Spinal cord (tissue), 10 donors: Measurements from ENCODE around the gene KRTAP22-1. TPM values are rescaled to one million over a fixed set of nuclear protein-coding genes. Genes with fewer than 3 reads are reported as not detected.

Experiments
- DNase-seq, 6 donors: peaks; one replicate each; pipeline versions ENCODE4 v3.0.0 to v3.0.0-alpha.2; 2013 to 2015; ENCODE audit warnings: low spot score in 6 of 6, low read depth in 4 of 6
- H3K27ac ChIP-seq: one replicate; pipeline ENCODE4 v1.5.1; 2013; ENCODE audit warnings: low read depth, low read length, control low read depth
- H3K27me3 ChIP-seq: one replicate; pipeline ENCODE4 v1.6.1; 2013; ENCODE audit warnings: low read length; ENCODE audit not compliant: control insufficient read depth, insufficient read depth
- H3K36me3 ChIP-seq: one replicate; pipeline ENCODE4 v1.6.1; 2013; ENCODE audit warnings: low read length; ENCODE audit not compliant: control insufficient read depth, insufficient read depth
- H3K4me1 ChIP-seq: one replicate; pipeline ENCODE4 v1.6.1; 2013; ENCODE audit warnings: low read length; ENCODE audit not compliant: control insufficient read depth, insufficient read depth
- H3K4me3 ChIP-seq: one replicate; pipeline ENCODE4 v1.5.1; 2013; ENCODE audit warnings: low read depth, low read length, control low read depth
- H3K9me3 ChIP-seq: one replicate; pipeline ENCODE4 v1.6.1; 2013; ENCODE audit warnings: low read length; ENCODE audit not compliant: control insufficient read depth, insufficient read depth
- WGBS: methylation state at CpG from one replicate; pipeline ENCODE4 v1.1.5; 2013; ENCODE audit warnings: missing lambda C conversion rate; ENCODE audit not compliant: insufficient coverage; 5-methylcytosine and 5-hydroxymethylcytosine counted together
- polyA plus RNA-seq, 2 donors: library from polyadenylated mRNA; unstranded; fragments of 120-200 nt; gene quantifications; one replicate each; pipeline ENCODE4 v1.2.1, GENCODE V29; 2013; ENCODE audit not compliant: insufficient read length in 2 of 2
- total RNA-seq, 2 donors: library from RNA; depleted of rRNA in 1 of 2; stranded (reverse); fragments of 120-200 nt in 1 of 2; fragments of >200 nt in 1 of 2; gene quantifications; one replicate each; pipeline versions ENCODE4 v1.2.3 to v1.2.4, GENCODE V29; 2013 to 2014
- donor health status: healthy.

The KRTAP22-1 gene
- total and polyA plus RNA-seq, 4 donors = not detected

DNA sequence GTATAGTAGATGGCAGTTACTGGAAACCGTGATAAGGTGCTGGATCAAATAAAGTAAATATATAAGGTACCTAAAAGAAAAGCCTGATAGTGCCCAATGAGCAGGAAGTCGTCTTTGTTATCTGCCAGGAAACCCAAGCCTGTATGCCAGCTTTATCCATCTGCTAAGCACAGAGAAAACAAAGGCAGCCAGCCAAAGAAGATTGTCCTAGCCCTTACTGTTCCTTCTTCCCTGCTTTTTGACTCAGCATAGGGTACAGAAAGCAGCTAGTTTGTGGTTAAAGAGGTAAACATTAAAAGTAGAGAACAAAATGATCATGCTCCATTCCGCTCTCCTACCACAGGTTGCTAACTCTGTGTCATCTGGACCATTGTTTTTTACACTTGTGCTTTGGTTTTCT lies 20.8 kb upstream of the KRTAP22-1 start:
- peak in 1 of 6 donors; percentile 73 for DNase-seq
- Histone ChIP-seq H3K9me3 (no peaks in the 10 kb centered on the region), H3K27me3 (no peaks in the 10 kb centered on the region), H3K4me3 (no peak overlapping the region), H3K27ac (no peak overlapping the region), H3K36me3 (no peaks in the 10 kb centered on the region), H3K4me1 (no peaks in the 10 kb centered on the region)
- WGBS = 25% methylated on average over 1 of the region's 3 CpGs

DNA sequence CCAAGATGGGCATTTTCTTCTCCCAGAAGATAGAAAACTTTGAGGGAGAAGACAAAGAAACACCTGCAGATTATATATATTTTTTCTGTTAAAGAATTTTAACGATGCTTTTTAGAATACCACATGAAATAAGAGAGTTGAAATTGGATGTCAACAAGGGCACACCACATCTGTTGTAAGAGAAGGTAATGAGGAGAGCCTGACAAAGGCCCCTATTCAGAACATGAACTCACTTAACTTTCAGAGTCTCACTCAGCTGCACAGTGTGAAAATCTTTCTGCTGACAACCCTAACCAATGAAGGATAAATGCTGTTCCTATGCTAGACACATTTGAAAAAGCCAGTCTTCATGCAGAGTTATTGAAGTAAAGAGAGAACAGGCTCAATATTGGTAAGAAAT lies 18.0 kb upstream of the KRTAP22-1 start:
- Histone ChIP-seq H3K4me3 (no peak overlapping the region), H3K4me1 (no peaks in the 10 kb centered on the region), H3K36me3 (no peaks in the 10 kb centered on the region), H3K27ac (no peak overlapping the region), H3K9me3 (no peaks in the 10 kb centered on the region), H3K27me3 (no peaks in the 10 kb centered on the region)
- DNase-seq = peak in 2 of 6 donors; percentile 23 to 27
- no CpG with 5 or more reads among the region's 1 CpG for WGBS

- Histone ChIP-seq H3K4me3 (no peak within 1 kb of the TSS), H3K4me1 (no peaks in the 10 kb centered on the region), H3K9me3 (no peaks in the 10 kb centered on the region), H3K36me3 (no peaks in the 10 kb centered on the region), H3K27me3 (no peaks in the 10 kb centered on the region), H3K27ac (no peak within 1 kb of the TSS)
- no peak for DNase-seq
Observed at GRCh38 chr21:30590297-30590696, 10.6 kb upstream of the KRTAP22-1 start, which contains the start of gene KRTAP22-2. Gene KRTAP22-2 (minus strand): TSS chr21:30590397.

DNA sequence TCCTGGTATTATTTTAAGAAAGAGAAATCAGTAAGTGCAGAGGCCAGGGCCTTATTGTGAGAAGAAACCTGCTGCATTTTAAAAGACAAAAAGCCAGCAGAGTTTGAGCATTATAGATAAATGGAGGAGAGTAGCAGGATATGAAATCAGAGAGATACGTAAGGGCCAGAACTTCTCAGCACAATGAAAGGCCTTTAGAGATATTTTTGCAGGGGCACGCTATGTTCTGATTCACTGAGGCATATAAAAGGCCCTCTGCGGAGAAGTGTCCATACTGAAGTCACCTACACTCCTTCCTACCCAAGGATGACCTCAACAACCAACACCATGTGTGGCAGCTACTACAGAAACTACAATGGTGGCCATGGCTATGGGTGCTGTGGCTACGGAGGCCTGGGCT lies 8.7 kb upstream of the KRTAP22-1 start, which contains the start of gene KRTAP6-3:
Gene KRTAP6-3 (plus strand): TSS at position 301 of the 400 bp plus-strand sequence. CDS start 6 bp downstream, at position 307.
- H3K36me3 ChIP-seq = no peaks in the 10 kb centered on the region
- H3K4me1 ChIP-seq = no peaks in the 10 kb centered on the region
- DNase-seq = no peak
- H3K9me3 ChIP-seq = no peaks in the 10 kb centered on the region
- H3K27me3 ChIP-seq = no peaks in the 10 kb centered on the region
- 94% methylated on average over 4 of the region's 4 CpGs for WGBS
- no peak within 1 kb of the TSS for H3K27ac ChIP-seq
- no peak within 1 kb of the TSS for H3K4me3 ChIP-seq

- H3K27me3 ChIP-seq = no peaks in the 10 kb centered on the region
Observed at GRCh38 chr21:30598802-30599201, 2.1 kb upstream of the KRTAP22-1 start, which contains the start of gene KRTAP6-2. Gene KRTAP6-2 (minus strand): TSS chr21:30598902. CDS start chr21:30598874, 28 bp downstream.

GRCh38 chr21:30605968-30606367 lies 5.1 kb downstream of the KRTAP22-1 start:
- Histone ChIP-seq H3K4me1 (no peaks in the 10 kb centered on the region), H3K27ac (no peak overlapping the region), H3K9me3 (no peaks in the 10 kb centered on the region), H3K27me3 (no peaks in the 10 kb centered on the region), H3K36me3 (no peaks in the 10 kb centered on the region), H3K4me3 (no peak overlapping the region)
- no peak for DNase-seq
- WGBS = 100% methylated on average over 2 of the region's 2 CpGs

More at GRCh38 chr21:30598802-30599201, 2.1 kb upstream of the KRTAP22-1 start, which contains the start of gene KRTAP6-2:
- Histone ChIP-seq H3K27ac (no peak within 1 kb of the TSS), H3K4me1 (no peaks in the 10 kb centered on the region), H3K9me3 (no peaks in the 10 kb centered on the region), H3K36me3 (no peaks in the 10 kb centered on the region), H3K4me3 (no peak within 1 kb of the TSS)
- no peak for DNase-seq
- WGBS = 100% methylated on average over 6 of the region's 6 CpGs

- Histone ChIP-seq H3K9me3 (no peaks in the 10 kb centered on the region), H3K4me1 (no peaks in the 10 kb centered on the region), H3K27me3 (no peaks in the 10 kb centered on the region), H3K36me3 (no peaks in the 10 kb centered on the region), H3K27ac (no peak overlapping the region), H3K4me3 (no peak overlapping the region)
- DNase-seq = no peak
- WGBS = 71% methylated on average over 1 of the region's 2 CpGs
Observed at GRCh38 chr21:30612132-30612531, 11.2 kb downstream of the KRTAP22-1 start.

DNA sequence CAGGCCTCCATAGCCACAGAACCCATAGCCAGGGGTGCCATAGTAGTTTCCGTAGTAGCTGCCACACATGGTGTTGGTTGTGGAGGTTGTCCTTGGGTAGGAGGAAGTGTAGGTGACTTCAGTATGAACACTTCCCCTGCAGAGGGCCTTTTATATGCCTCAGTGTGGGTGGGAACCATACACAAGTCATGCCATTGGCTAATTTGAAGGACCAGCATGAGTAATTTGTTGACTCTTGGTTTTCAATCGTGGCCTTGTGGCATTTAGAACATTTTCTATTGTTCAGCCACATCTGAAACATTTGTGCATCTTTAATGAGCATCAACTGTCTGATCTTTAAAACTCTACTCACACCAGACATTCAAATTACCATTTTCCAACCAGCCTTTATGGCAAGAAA lies 12.9 kb downstream of the KRTAP22-1 start, which contains the start of gene KRTAP6-1:
Gene KRTAP6-1 (minus strand): TSS at position 95 of the 400 bp plus-strand sequence. CDS start 26 bp downstream, at position 69.
- no peaks in the 10 kb centered on the region for H3K9me3 ChIP-seq
- 90% methylated on average over 2 of the region's 2 CpGs for WGBS

DNA sequence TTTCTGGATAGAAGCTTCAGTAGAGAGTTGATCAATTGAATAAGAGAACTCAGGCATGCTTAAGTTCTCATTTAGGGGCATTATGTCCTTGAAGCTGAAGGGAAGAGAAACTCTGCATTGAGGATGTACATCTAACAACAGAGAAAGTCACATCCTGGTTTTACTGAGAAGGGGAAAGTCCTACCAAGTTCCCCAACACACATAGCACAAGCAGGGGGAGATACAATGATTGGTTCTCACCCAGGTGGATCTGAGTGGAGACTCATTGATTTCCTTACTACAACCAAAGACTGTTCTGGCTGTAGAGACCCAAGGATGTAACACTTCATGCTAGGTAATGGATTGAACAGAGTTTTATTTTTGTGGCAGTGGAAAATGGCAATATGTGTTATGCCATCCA lies 14.3 kb downstream of the KRTAP22-1 start:
- H3K4me3 ChIP-seq = no peak overlapping the region
- no peaks in the 10 kb centered on the region for H3K4me1 ChIP-seq
- DNase-seq = no peak
- H3K36me3 ChIP-seq = no peaks in the 10 kb centered on the region
- H3K9me3 ChIP-seq = no peaks in the 10 kb centered on the region
- H3K27ac ChIP-seq = no peak overlapping the region
- H3K27me3 ChIP-seq = no peaks in the 10 kb centered on the region

More for the DNA sequence above, 12.9 kb downstream of the KRTAP22-1 start, which contains the start of gene KRTAP6-1:
- DNase-seq = no peak
- Histone ChIP-seq H3K36me3 (no peaks in the 10 kb centered on the region), H3K4me3 (no peak within 1 kb of the TSS), H3K27ac (no peak within 1 kb of the TSS), H3K27me3 (no peaks in the 10 kb centered on the region), H3K4me1 (no peaks in the 10 kb centered on the region)

GRCh38 chr21:30616125-30616524 lies 15.2 kb downstream of the KRTAP22-1 start, which contains the start of gene KRTAP20-1:
Gene KRTAP20-1 (plus strand): TSS chr21:30616425. CDS start chr21:30616455, 30 bp downstream.
- H3K4me3 ChIP-seq = no peak within 1 kb of the TSS
- WGBS = no CpG with 5 or more reads among the region's 2 CpGs
- no peaks in the 10 kb centered on the region for H3K4me1 ChIP-seq
- H3K27ac ChIP-seq = no peak within 1 kb of the TSS
- H3K36me3 ChIP-seq = no peaks in the 10 kb centered on the region
- no peaks in the 10 kb centered on the region for H3K27me3 ChIP-seq
- no peaks in the 10 kb centered on the region for H3K9me3 ChIP-seq
- no peak for DNase-seq
